ENCODE data around the gene DNHD1. TPM values are rescaled to one million over a fixed set of nuclear protein-coding genes. Genes with fewer than 3 reads are reported as not detected.
A peak's percentile ranks its signal among the peaks of the same experiment; 100 is the strongest.

Gene DNHD1
- total RNA-seq, 1 donor from 2014 or later = 9.3 TPM

DNA sequence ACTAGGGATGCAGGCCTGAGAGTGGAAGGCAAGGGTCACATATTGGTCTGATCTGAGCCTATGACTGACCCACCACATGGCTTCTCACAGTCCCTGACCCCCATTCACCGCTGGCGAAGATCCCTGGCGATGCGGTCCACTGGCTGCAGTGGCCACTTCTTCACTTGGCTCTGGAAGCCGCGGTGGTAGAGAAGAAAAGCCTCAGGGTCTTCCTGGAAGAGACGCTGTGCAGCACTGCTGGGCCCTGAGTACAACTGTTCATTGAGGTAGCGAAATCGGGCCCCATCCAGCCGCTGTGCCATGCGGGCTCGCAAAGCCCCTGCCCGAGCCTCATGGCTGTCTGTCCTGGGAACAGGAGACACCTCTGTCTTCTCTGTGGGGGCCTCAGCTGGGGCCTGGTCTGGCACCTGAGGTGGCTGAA is 104.0 kb downstream of the DNHD1 start:
- H3K4me1 Mint-ChIP-seq (ENCODE audit: low read depth, unreplicated experiment) = peaks cover 19% of the 10 kb centered on the region

GRCh38 chr11:6602096-6602940 is 105.2 kb downstream of the DNHD1 start:
- H3K27me3 Mint-ChIP-seq (ENCODE audit: unreplicated experiment) = peaks cover 2% of the 10 kb centered on the region
- peak overlapping the region; percentile 10 for H3K27ac Mint-ChIP-seq (ENCODE audit: unreplicated experiment)
- peaks cover 5% of the 10 kb centered on the region for H3K9me3 Mint-ChIP-seq (ENCODE audit: unreplicated experiment)
- H3K4me1 Mint-ChIP-seq (ENCODE audit: low read depth, unreplicated experiment) = peaks cover 16% of the 10 kb centered on the region
- TF ChIP-seq, protein P1, sequence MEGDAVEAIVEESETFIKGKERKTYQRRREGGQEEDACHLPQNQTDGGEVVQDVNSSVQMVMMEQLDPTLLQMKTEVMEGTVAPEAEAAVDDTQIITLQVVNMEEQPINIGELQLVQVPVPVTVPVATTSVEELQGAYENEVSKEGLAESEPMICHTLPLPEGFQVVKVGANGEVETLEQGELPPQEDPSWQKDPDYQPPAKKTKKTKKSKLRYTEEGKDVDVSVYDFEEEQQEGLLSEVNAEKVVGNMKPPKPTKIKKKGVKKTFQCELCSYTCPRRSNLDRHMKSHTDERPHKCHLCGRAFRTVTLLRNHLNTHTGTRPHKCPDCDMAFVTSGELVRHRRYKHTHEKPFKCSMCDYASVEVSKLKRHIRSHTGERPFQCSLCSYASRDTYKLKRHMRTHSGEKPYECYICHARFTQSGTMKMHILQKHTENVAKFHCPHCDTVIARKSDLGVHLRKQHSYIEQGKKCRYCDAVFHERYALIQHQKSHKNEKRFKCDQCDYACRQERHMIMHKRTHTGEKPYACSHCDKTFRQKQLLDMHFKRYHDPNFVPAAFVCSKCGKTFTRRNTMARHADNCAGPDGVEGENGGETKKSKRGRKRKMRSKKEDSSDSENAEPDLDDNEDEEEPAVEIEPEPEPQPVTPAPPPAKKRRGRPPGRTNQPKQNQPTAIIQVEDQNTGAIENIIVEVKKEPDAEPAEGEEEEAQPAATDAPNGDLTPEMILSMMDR (IDR thresholded peaks at IDR 0.05; ENCODE audit: partially characterized antibody, unreplicated experiment) = no peak
- H3K4me3 Mint-ChIP-seq (ENCODE audit: unreplicated experiment) = no peak overlapping the region
- DNase-seq = no peak
- no peaks in the 10 kb centered on the region for H3K36me3 Mint-ChIP-seq (ENCODE audit: unreplicated experiment)

More for the DNA sequence above, 104.0 kb downstream of the DNHD1 start:
- no peak overlapping the region for H3K4me3 Mint-ChIP-seq (ENCODE audit: unreplicated experiment)
- H3K27ac Mint-ChIP-seq (ENCODE audit: unreplicated experiment) = no peak overlapping the region
- no peak for DNase-seq
- TF ChIP-seq, protein P1 (IDR thresholded peaks at IDR 0.05; ENCODE audit: partially characterized antibody, unreplicated experiment) = no peak
- no peaks in the 10 kb centered on the region for H3K36me3 Mint-ChIP-seq (ENCODE audit: unreplicated experiment)
- H3K9me3 Mint-ChIP-seq (ENCODE audit: unreplicated experiment) = peaks cover 3% of the 10 kb centered on the region
- peaks cover 4% of the 10 kb centered on the region for H3K27me3 Mint-ChIP-seq (ENCODE audit: unreplicated experiment)

- Mint-ChIP-seq H3K9me3 (ENCODE audit: unreplicated experiment) (peaks cover 6% of the 10 kb centered on the region), H3K4me1 (ENCODE audit: low read depth, unreplicated experiment) (peaks cover 16% of the 10 kb centered on the region), H3K36me3 (ENCODE audit: unreplicated experiment) (no peaks in the 10 kb centered on the region), H3K27ac (ENCODE audit: unreplicated experiment) (peak within 1 kb of the TSS; percentile 10), H3K4me3 (ENCODE audit: unreplicated experiment) (no peak within 1 kb of the TSS), H3K27me3 (ENCODE audit: unreplicated experiment) (peaks cover 2% of the 10 kb centered on the region)
- DNase-seq = peak; percentile 92
- TF ChIP-seq, protein P1 (IDR thresholded peaks at IDR 0.05; ENCODE audit: partially characterized antibody, unreplicated experiment) = no peak
Measured at GRCh38 chr11:6603287-6604080, 106.4 kb downstream of the DNHD1 start, which contains the start of the genes ILK and RRP8. TSS of gene ILK (plus strand) at chr11:6603774. CDS start at chr11:6604272, 498 bp downstream. TSS of gene RRP8 (minus strand) at chr11:6603616. CDS start at chr11:6603502, 114 bp downstream.

GRCh38 chr11:6604081-6604626 is 107.1 kb downstream of the DNHD1 start:
- DNase-seq = peak; percentile 55
- Mint-ChIP-seq H3K4me1 (ENCODE audit: low read depth, unreplicated experiment) (peaks cover 16% of the 10 kb centered on the region), H3K4me3 (ENCODE audit: unreplicated experiment) (no peak overlapping the region), H3K36me3 (ENCODE audit: unreplicated experiment) (no peaks in the 10 kb centered on the region), H3K9me3 (ENCODE audit: unreplicated experiment) (peaks cover 6% of the 10 kb centered on the region), H3K27me3 (ENCODE audit: unreplicated experiment) (peaks cover 4% of the 10 kb centered on the region), H3K27ac (ENCODE audit: unreplicated experiment) (no peak overlapping the region)
- TF ChIP-seq, protein P1 (IDR thresholded peaks at IDR 0.05; ENCODE audit: partially characterized antibody, unreplicated experiment) = no peak
